HG03039 (cell line): ENCODE measurements around the gene PRSS2.

Experiments used
- ATAC-seq: cut with Tn5 transposase; IDR thresholded peaks from one replicate; pipeline ENCODE4 v1.9.1; 2021; ENCODE audit warnings: mild to moderate bottlenecking, moderate library complexity; ENCODE audit not compliant: unreplicated experiment

The PRSS2 gene

GRCh38 chr7:142822714-142823113, 51.9 kb downstream of the PRSS2 start:
- no peak for ATAC-seq
